DOHH2 (cell line): Measurements from ENCODE around the gene CST2.
"Not testable (repeated sequence)": the region's sequence is repeated elsewhere in the genome, so short reads cannot be mapped to it uniquely, and the experiment has no call there.

Experiments used
- H3F3A ChIP-seq: fragments of 200-600 bp; sonication (generic), shearing (Covaris generic); 2 replicates; pipeline ENCODE4 v1.6.0; 2016; ENCODE audit warnings: antibody characterized with exemption, mild to moderate bottlenecking; ENCODE audit not compliant: control insufficient read depth, insufficient read depth
- H3K27ac ChIP-seq: fragments of 200-600 bp; sonication (generic); 2 replicates; pipeline ENCODE4 v1.5.1; 2014; ENCODE audit warnings: low read depth, mild to moderate bottlenecking, low read length, moderate library complexity
- H3K27me3 ChIP-seq: fragments of 200-600 bp; sonication (generic); 2 replicates; pipeline ENCODE4 v1.6.1; 2014; ENCODE audit warnings: mild to moderate bottlenecking, low read length, mixed read lengths; ENCODE audit not compliant: control insufficient read depth
- H3K36me3 ChIP-seq: fragments of 200-600 bp; sonication (generic); 2 replicates; pipeline ENCODE4 v1.6.1; 2014; ENCODE audit warnings: mild to moderate bottlenecking, low read length, moderate library complexity, mixed read lengths; ENCODE audit not compliant: control insufficient read depth
- H3K4me1 ChIP-seq: fragments of 200-600 bp; sonication (generic); 2 replicates; pipeline ENCODE4 v1.6.1; 2014; ENCODE audit warnings: mild to moderate bottlenecking, low read length, mixed read lengths; ENCODE audit not compliant: control insufficient read depth
- H3K4me2 ChIP-seq: fragments of 200-600 bp; sonication (generic); 2 replicates; pipeline ENCODE4 v1.6.0; 2014; ENCODE audit warnings: mild to moderate bottlenecking, low read length, moderate library complexity
- H3K4me3 ChIP-seq: fragments of 200-600 bp; sonication (generic); 2 replicates; pipeline ENCODE4 v1.5.1; 2014; ENCODE audit warnings: mild to moderate bottlenecking, low read length, mixed read lengths
- H3K79me2 ChIP-seq: fragments of 200-600 bp; sonication (generic); 2 replicates; pipeline ENCODE4 v1.6.1; 2014; ENCODE audit warnings: mild to moderate bottlenecking, low read length, mixed read lengths; ENCODE audit not compliant: control insufficient read depth
- H3K9me2 ChIP-seq: fragments of 200-600 bp; sonication (generic); replicated peaks from 2 replicates; pipeline ENCODE4 v1.6.1; 2014; ENCODE audit warnings: mild to moderate bottlenecking, low read length, mixed read lengths; ENCODE audit not compliant: control insufficient read depth
- H3K9me3 ChIP-seq: fragments of 200-600 bp; sonication (generic); 2 replicates; pipeline ENCODE4 v1.6.1; 2014; ENCODE audit warnings: antibody characterized with exemption, low read length, mixed read lengths; ENCODE audit not compliant: control insufficient read depth, insufficient read depth
- H4K20me1 ChIP-seq: fragments of 200-600 bp; sonication (generic); 2 replicates; pipeline ENCODE4 v1.6.0; 2014; ENCODE audit warnings: low read depth, mild to moderate bottlenecking, antibody characterized with exemption, low read length, moderate library complexity; ENCODE audit not compliant: control insufficient read depth, insufficient read depth
- CTCF ChIP-seq: fragments of 200-600 bp; sonication (generic); IDR thresholded peaks from one replicate; pipeline ENCODE4 v1.5.1; 2014; ENCODE audit warnings: antibody characterized with exemption, mild to moderate bottlenecking, low read depth, low read length; ENCODE audit not compliant: poor library complexity, severe bottlenecking
- EZH2phosphoT487 ChIP-seq: fragments of 200-600 bp; sonication (generic); IDR thresholded peaks from 2 replicates; pipeline ENCODE4 v1.6.1; 2017; ENCODE audit warnings: borderline replicate concordance, mild to moderate bottlenecking, antibody characterized with exemption, low read length, moderate library complexity, mixed read lengths

The CST2 gene

DNA sequence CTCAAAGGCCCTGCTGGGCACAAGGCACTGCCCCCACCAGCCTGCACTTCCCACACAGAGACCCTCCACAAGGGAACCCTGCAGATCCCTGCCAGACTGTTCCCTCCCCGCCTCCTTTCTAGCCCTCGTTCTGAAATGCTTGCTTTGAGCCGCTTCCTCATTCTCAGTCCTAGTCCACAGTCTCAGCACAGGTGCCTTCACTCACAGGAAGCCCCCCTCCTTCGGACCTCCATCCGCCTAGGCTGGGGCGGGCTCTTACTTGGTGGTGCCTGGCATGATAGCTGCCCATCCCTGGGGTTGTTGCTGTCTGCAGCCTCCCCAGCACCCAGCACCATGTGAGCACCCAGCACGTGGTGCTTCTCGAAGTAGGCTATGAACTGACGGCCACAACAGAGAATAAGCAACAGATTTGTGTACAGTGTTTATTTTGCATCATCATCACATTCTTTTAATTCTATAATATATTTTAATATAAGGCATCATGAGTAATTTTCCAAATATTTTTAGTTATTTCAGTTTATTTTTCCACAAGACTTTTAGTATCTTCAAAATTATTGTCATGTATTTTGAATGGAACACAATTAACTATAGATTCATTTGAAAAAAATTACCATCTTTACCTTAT lies 40.7 kb upstream of the CST2 start:
- H3K9me2 ChIP-seq = no peaks in the 10 kb centered on the region
- H3K36me3 ChIP-seq = no peaks in the 10 kb centered on the region
- H3K27me3 ChIP-seq = no peaks in the 10 kb centered on the region
- H3K4me2 ChIP-seq = no peak overlapping the region
- no peak overlapping the region for H3K27ac ChIP-seq
- H3F3A ChIP-seq = no peaks in the 10 kb centered on the region
- no peaks in the 10 kb centered on the region for H4K20me1 ChIP-seq
- TF ChIP-seq EZH2phosphoT487 (no peak), CTCF (no peak)
- H3K9me3 ChIP-seq = no peaks in the 10 kb centered on the region
- H3K4me1 ChIP-seq = no peaks in the 10 kb centered on the region
- no peak overlapping the region for H3K4me3 ChIP-seq
- H3K79me2 ChIP-seq = no peaks in the 10 kb centered on the region

- not testable (repeated sequence) for H4K20me1 ChIP-seq, H3K27ac ChIP-seq, H3K9me2 ChIP-seq, H3K27me3 ChIP-seq, H3K4me2 ChIP-seq, H3K36me3 ChIP-seq, H3K4me3 ChIP-seq, H3K79me2 ChIP-seq, H3K4me1 ChIP-seq, H3F3A ChIP-seq, H3K9me3 ChIP-seq
Observed at GRCh38 chr20:23860771-23861170, 34.2 kb upstream of the CST2 start.

DNA sequence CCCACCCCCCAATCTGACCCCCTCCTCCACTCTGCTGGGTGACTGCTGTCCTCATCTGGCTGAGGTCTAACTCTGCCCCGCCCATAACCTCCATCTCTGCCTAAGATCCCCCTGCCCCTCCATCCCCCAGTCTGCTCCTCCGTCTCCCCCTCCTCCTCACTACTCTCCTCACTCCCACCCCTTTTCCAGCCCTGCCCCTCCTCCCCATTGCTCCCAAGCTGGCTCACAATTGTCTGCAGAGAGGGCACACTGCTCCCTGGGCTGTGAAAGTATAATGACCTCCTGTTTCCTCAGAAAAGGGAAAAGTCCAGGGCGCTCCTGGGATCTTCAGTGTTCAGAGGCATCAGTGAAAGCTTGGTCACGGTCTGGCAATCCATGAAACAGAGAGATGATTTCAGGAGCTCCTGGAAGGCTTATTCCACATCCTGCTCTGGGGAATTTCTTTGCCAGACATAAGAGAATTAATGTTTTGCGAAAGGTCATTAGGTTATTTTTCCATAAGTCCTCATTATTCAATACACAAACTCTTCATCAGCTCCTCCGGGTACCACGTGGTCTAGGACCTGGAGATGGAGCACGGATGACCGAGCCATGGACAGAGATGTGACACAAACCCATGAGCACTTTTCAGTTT lies 31.6 kb upstream of the CST2 start:
- H3K9me2 ChIP-seq = no peaks in the 10 kb centered on the region
- no peaks in the 10 kb centered on the region for H4K20me1 ChIP-seq
- H3K9me3 ChIP-seq = no peaks in the 10 kb centered on the region
- no peak overlapping the region for H3K27ac ChIP-seq
- no peaks in the 10 kb centered on the region for H3K4me1 ChIP-seq
- H3F3A ChIP-seq = no peaks in the 10 kb centered on the region
- H3K36me3 ChIP-seq = no peaks in the 10 kb centered on the region
- H3K4me3 ChIP-seq = no peak overlapping the region
- no peak for TF ChIP-seq EZH2phosphoT487
- TF ChIP-seq CTCF = no peak
- no peaks in the 10 kb centered on the region for H3K79me2 ChIP-seq
- H3K4me2 ChIP-seq = no peak overlapping the region
- no peaks in the 10 kb centered on the region for H3K27me3 ChIP-seq

GRCh38 chr20:23856736-23857135 lies 30.2 kb upstream of the CST2 start:
- no peaks in the 10 kb centered on the region for H3F3A ChIP-seq
- H3K9me2 ChIP-seq = no peaks in the 10 kb centered on the region
- no peaks in the 10 kb centered on the region for H4K20me1 ChIP-seq
- no peaks in the 10 kb centered on the region for H3K36me3 ChIP-seq
- no peaks in the 10 kb centered on the region for H3K4me1 ChIP-seq
- H3K4me3 ChIP-seq = no peak overlapping the region
- no peaks in the 10 kb centered on the region for H3K27me3 ChIP-seq
- TF ChIP-seq EZH2phosphoT487 (no peak), CTCF (no peak)
- no peak overlapping the region for H3K27ac ChIP-seq
- no peaks in the 10 kb centered on the region for H3K79me2 ChIP-seq
- no peaks in the 10 kb centered on the region for H3K9me3 ChIP-seq
- H3K4me2 ChIP-seq = no peak overlapping the region
